Peyer's patch (tissue), 4 donors: ENCODE measurements around the gene ADAM12. TPM values are rescaled to one million over a fixed set of nuclear protein-coding genes. Genes with fewer than 3 reads are reported as not detected.

ENCODE experiments used
- DNase-seq, 3 donors: peaks; one replicate each; pipeline ENCODE4 v3.0.0-alpha.2; 2017 to 2019
- H3K27ac ChIP-seq, 4 donors: fragments of 200-600 bp; sonication (generic); one replicate each; pipeline ENCODE4 v1.5.1; 2016 to 2019
- H3K27me3 ChIP-seq, 2 donors: fragments of 200-600 bp; sonication (generic); one replicate each; pipeline ENCODE4 v1.5.1; 2019
- H3K36me3 ChIP-seq, 3 donors: fragments of 200-600 bp; sonication (generic); one replicate each; pipeline ENCODE4 v1.5.1; 2016 to 2019
- H3K4me1 ChIP-seq, 4 donors: fragments of 200-600 bp; sonication (generic); one replicate each; pipeline ENCODE4 v1.5.1; 2016 to 2019
- H3K4me3 ChIP-seq, 4 donors: fragments of 200-600 bp; sonication (generic); 1 replicate in 3 of 4; 2 replicates in 1 of 4; pipeline ENCODE4 v1.5.1; 2016 to 2019; ENCODE audit warnings: mild to moderate bottlenecking in 1 of 4
- H3K9me3 ChIP-seq, 4 donors: fragments of 200-600 bp; sonication (generic); one replicate each; pipeline ENCODE4 v1.5.1; 2016 to 2019; ENCODE audit warnings: mild to moderate bottlenecking in 1 of 4
- POLR2A ChIP-seq, 2 donors: fragments of 450-650 bp; IDR thresholded peaks; one replicate each; pipeline ENCODE4 v1.5.1; 2017; ENCODE audit warnings: antibody characterized with exemption in 2 of 2, mild to moderate bottlenecking in 2 of 2, moderate library complexity in 2 of 2
- total RNA-seq, 4 donors: library from RNA; depleted of rRNA; stranded (reverse); fragments of >200 nt; gene quantifications; one replicate each; pipeline ENCODE4 v1.1.0, GENCODE V29; 2016
- TF ChIP-seq, protein P1 (sequence below), 6 experiments: fragments of 450-650 bp in 4 of 6; fragments of 200-600 bp in 2 of 6; sonication (generic) in 1 of 6; IDR thresholded peaks; one replicate each; pipeline ENCODE4 v1.5.1; 2017 to 2019; ENCODE audit warnings: antibody characterized with exemption in 6 of 6, mild to moderate bottlenecking in 3 of 6, moderate library complexity in 1 of 6

The ADAM12 gene
- total RNA-seq, 4 donors from 2014 or later = 0.13 to 2.5 (median 0.66) TPM

- Histone ChIP-seq H3K36me3 (no peaks in the 10 kb centered on the region), H3K27ac (no peak overlapping the region), H3K4me1 (no peaks in the 10 kb centered on the region), H3K27me3 (no peaks in the 10 kb centered on the region), H3K4me3 (no peak overlapping the region), H3K9me3 (no peaks in the 10 kb centered on the region)
- no peak for DNase-seq
- TF ChIP-seq, protein P1, sequence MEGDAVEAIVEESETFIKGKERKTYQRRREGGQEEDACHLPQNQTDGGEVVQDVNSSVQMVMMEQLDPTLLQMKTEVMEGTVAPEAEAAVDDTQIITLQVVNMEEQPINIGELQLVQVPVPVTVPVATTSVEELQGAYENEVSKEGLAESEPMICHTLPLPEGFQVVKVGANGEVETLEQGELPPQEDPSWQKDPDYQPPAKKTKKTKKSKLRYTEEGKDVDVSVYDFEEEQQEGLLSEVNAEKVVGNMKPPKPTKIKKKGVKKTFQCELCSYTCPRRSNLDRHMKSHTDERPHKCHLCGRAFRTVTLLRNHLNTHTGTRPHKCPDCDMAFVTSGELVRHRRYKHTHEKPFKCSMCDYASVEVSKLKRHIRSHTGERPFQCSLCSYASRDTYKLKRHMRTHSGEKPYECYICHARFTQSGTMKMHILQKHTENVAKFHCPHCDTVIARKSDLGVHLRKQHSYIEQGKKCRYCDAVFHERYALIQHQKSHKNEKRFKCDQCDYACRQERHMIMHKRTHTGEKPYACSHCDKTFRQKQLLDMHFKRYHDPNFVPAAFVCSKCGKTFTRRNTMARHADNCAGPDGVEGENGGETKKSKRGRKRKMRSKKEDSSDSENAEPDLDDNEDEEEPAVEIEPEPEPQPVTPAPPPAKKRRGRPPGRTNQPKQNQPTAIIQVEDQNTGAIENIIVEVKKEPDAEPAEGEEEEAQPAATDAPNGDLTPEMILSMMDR (IDR thresholded peaks at IDR 0.05) = no peak
- TF ChIP-seq POLR2A (IDR thresholded peaks at IDR 0.05) = no peak
These were observed 50.9 kb downstream of the ADAM12 start for GRCh38 chr10:126337251-126337810.

DNA sequence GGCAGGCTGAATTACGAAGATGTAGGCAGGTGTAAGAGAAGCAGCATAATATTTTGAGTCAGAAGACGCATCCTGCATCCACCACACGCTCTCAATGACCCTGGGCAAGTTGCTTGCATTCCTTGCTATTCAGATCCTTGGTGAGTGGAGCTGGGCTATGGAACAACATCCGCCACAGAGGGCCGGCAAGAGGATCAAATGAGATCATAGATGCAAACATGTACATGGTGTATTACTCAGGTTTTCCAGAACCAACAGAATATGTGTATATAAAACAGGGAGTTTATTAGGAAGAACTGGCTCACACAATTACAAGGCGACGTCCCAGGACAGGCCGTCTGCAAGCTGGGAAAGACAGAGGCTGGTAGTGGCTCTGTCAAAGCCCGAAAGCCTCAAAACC lies 51.5 kb downstream of the ADAM12 start:
- no peaks in the 10 kb centered on the region for H3K27me3 ChIP-seq

DNA sequence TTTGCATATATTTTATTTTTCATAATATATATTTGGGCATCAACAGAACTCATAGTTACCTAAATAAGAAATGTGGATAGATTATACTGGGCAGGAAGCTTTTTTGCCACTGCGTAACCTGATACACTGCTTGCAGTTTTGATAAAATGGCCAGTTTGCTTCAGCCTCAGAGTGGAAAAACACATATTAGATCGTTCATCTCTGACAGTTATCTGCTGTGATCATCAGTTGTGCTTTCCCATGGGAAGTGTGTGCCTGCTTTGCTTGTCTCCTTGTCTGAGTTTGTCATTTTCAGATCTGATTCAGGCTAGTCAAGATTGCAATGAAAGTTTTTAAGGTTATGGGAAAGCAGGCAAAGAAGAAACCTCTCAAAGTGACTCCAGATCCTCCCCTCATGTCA lies 54.0 kb downstream of the ADAM12 start:
- Histone ChIP-seq H3K4me3 (no peak overlapping the region), H3K36me3 (no peaks in the 10 kb centered on the region), H3K27me3 (no peaks in the 10 kb centered on the region), H3K27ac (no peak overlapping the region), H3K9me3 (no peaks in the 10 kb centered on the region), H3K4me1 (no peaks in the 10 kb centered on the region)
- no peak for DNase-seq
- TF ChIP-seq POLR2A (IDR thresholded peaks at IDR 0.05) = no peak
- TF ChIP-seq, protein P1 (IDR thresholded peaks at IDR 0.05) = no peak

More for the DNA sequence above, 51.5 kb downstream of the ADAM12 start:
- TF ChIP-seq POLR2A (IDR thresholded peaks at IDR 0.05) = no peak
- TF ChIP-seq, protein P1 (IDR thresholded peaks at IDR 0.05) = no peak
- H3K4me1 ChIP-seq = no peaks in the 10 kb centered on the region
- no peaks in the 10 kb centered on the region for H3K36me3 ChIP-seq
- DNase-seq = no peak
- no peak overlapping the region for H3K4me3 ChIP-seq
- no peak overlapping the region for H3K27ac ChIP-seq
- no peaks in the 10 kb centered on the region for H3K9me3 ChIP-seq

- DNase-seq = no peak
- no peaks in the 10 kb centered on the region for H3K36me3 ChIP-seq
- H3K9me3 ChIP-seq = no peaks in the 10 kb centered on the region
- H3K27ac ChIP-seq = no peak overlapping the region
- no peaks in the 10 kb centered on the region for H3K4me1 ChIP-seq
- TF ChIP-seq POLR2A (IDR thresholded peaks at IDR 0.05) = no peak
- TF ChIP-seq, protein P1 (IDR thresholded peaks at IDR 0.05) = no peak
- no peak overlapping the region for H3K4me3 ChIP-seq
- no peaks in the 10 kb centered on the region for H3K27me3 ChIP-seq
These were observed 55.7 kb downstream of the ADAM12 start for GRCh38 chr10:126332576-126332975.

GRCh38 chr10:126331101-126331500 lies 57.2 kb downstream of the ADAM12 start:
- no peak overlapping the region for H3K4me3 ChIP-seq
- TF ChIP-seq, protein P1 (IDR thresholded peaks at IDR 0.05) = no peak
- no peak for TF ChIP-seq POLR2A (IDR thresholded peaks at IDR 0.05)
- no peak overlapping the region for H3K27ac ChIP-seq
- DNase-seq = no peak
- no peaks in the 10 kb centered on the region for H3K9me3 ChIP-seq
- no peaks in the 10 kb centered on the region for H3K4me1 ChIP-seq
- H3K36me3 ChIP-seq = no peaks in the 10 kb centered on the region
- no peaks in the 10 kb centered on the region for H3K27me3 ChIP-seq

DNA sequence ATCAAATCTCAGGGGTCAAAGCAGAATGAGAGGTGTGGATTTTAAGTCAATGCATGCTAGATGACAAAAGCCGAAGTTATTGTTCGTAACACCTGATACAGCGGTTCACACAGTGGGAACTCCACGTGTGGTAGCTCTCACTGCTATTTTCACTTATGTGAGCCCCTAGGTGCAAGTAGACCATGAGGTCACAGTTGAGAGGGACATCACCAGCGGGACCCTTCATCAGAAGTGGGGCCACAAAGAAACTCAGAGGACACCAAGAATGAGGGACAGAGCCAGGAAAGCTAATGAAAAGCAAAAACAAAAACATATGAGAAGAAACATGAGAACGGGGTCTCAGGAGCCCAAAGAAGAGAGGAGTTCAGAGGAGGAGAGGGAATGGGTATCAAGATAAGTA lies 63.5 kb downstream of the ADAM12 start:
- DNase-seq = no peak
- H3K36me3 ChIP-seq = no peaks in the 10 kb centered on the region
- H3K4me1 ChIP-seq = no peaks in the 10 kb centered on the region
- no peak overlapping the region for H3K4me3 ChIP-seq
- TF ChIP-seq, protein P1 (IDR thresholded peaks at IDR 0.05) = no peak
- TF ChIP-seq POLR2A (IDR thresholded peaks at IDR 0.05) = no peak
- no peaks in the 10 kb centered on the region for H3K27me3 ChIP-seq
- no peaks in the 10 kb centered on the region for H3K9me3 ChIP-seq
- no peak overlapping the region for H3K27ac ChIP-seq
